Right ventricle myocardium superior (tissue), 1 donor: Measurements from ENCODE around the gene NUP107. TPM values are rescaled to one million over a fixed set of nuclear protein-coding genes. Genes with fewer than 3 reads are reported as not detected.

Experiments used
- ATAC-seq: fragments of 200-7000 bp; cut with Tn5 transposase; one replicate; pipeline ENCODE4 v1.9.1; 2020; ENCODE audit warnings: mild to moderate bottlenecking; ENCODE audit not compliant: poor library complexity
- DNase-seq: peaks from one replicate; pipeline ENCODE4 v3.0.0-alpha.2; 2020
- intact Hi-C: fragments of 100-400 bp; cut with DNase I; formaldehyde crosslinking; loops from one replicate; pipeline ENCODE4 v1.11.2; 2022
- total RNA-seq: library from RNA; stranded (reverse); fragmentation: NEBNext Ultra II Directional; extraction: Animal tissue kit (Norgen Biotek cat#: 25700); gene quantifications from one replicate; pipeline ENCODE4 v1.2.1, GENCODE V29; 2021
- donor health status: DM: no; HTN: yes; CAD: no; lungs with severe emphysema.

Gene NUP107
- total RNA-seq, 1 donor from 2014 or later, result 15.7 TPM

DNA sequence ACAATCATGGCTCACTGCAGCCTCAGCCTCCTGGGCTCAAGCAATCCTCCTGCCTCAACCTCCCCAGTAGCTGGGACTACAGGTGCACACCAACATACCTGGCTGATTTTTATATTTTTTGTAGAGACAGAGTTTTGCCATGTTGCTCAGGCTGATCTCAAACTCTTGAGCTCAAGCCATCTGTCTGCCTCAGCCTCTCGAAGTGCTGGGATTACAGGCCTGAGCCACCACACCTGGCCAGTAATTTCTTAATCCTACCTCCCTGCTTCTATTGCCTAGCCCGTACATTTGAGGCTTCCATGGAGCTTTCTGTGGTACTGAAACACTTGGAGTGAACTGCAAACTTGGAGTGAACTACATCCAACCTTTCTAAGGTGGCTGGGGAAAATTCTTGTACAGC is 79.9 kb downstream of the NUP107 start:
- no peak for ATAC-seq
- intact Hi-C loops, result no loop called here
- no peak for DNase-seq

DNA sequence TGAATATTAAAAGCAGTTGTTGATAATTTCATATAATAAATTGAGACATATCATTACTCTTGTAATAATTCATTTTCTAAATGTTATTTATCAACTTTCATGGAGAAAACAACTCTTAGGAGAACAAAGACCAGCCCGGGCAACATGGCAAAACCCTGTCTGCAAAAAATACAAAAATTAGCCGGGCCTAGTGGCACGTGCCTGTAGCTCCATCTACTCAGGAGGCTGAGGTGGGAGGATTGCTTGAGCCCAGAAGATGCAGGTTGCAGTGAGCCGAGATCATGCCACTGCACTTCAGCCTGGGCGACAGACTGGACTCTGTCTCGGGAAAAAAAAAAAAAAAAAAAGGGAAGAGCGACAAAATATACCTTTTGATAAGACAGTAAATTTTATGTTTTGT is 80.4 kb downstream of the NUP107 start:
- intact Hi-C loops, result no loop called here
- no peak for ATAC-seq
- DNase-seq, result no peak

DNA sequence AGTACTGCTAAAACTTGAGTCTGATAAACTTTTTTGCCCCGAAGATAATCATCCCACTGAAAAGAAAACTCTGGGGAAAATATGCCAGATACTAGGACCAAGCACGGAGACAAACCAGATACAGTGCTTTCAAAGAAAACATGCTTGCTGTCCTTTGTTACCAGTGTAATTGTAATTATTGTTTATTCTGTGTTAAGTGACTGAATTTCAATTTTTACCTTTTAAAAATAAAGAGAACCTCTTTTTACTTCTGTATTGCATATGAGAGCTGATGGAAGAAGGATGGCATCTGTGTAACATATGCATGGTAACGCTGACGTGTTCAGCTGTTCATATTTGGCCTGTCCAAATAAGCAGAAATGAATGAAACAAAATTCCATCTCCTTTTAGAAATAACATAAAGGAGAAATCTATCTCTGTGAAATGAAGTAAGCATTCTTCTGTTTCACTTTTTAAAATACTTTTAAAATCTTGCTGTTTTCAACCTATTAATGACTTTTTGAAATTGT is 81.7 kb downstream of the NUP107 start:
- intact Hi-C loops, result no loop called here

DNA sequence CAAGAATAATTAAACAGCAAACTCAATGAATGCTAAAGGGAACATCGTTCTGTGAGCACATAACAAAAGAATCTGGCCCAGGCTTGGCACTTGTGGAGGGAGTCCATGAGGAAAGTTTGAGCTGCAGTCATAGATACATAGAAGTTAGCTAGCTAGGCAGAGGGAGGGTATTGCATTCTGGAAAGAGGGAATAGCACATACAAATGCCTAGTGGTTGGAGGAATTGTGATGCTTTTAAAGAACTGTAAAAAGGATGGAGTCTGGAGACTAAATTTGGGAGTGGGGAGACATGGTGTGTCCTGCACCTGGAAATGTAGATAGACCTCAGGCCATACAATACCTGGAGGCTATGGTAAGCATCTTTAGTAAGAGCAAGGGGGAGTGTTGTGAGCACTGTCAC is 83.2 kb downstream of the NUP107 start:
- DNase-seq, result no peak
- no peak for ATAC-seq
- intact Hi-C loops, result no loop called here

More for the DNA sequence above, 81.7 kb downstream of the NUP107 start:
- DNase-seq (no peak), ATAC-seq (no peak)

DNA sequence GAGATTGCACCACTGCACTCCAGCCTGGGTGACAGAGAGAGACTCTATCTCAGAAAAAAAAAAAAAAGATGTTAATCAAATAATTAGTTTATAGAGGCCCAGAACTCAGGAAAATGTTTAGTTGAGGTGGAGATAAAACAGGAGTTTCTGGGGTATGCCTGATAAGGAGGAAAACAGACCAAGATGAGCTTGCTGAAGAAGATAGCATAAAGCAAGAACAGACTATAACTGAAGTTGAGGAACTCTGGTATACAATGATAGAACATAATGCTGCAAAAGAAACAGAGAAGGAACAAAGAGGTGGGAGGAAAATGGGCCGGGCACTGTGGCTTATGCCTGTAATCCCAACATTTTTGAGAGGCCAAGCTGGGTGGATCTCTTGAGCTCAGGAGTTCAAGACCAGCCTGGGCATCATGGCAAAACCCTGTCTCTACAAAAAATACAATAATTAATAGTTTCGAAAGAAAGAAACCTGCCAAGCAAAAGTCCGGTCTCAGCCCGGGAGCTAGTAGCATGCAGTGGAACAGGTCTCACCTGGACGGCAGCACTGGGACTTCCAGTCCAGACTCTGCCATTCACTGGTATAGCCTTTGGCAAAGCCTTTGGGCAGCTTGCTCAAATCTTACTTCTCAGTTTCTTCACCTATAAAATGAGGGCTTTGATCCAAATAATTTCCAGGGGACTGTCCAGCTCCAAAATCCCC is 84.6 kb downstream of the NUP107 start:
- no peak for ATAC-seq
- intact Hi-C loops, result no loop called here
- no peak for DNase-seq

DNA sequence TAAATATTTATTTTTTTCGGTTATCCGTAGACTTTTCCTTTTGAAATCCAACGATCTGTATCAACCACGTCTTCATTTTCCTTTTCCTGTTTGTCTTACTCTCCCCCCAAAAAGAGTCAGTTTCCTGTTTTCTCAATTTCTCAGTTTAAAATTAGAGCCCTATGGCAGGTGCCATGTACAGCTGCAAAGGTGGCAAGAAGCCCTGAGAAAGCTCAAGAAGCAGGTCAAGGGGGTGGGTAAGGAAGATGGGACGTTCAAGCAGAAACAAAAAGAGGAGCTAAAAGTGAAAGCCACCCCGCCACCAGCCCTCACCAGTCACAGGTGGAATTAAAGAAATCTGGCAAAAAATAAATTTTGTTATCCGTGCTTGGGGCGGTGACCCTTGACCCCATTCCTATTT is 85.9 kb downstream of the NUP107 start:
- ATAC-seq, result no peak
- intact Hi-C loops, result no loop called here
- no peak for DNase-seq

DNA sequence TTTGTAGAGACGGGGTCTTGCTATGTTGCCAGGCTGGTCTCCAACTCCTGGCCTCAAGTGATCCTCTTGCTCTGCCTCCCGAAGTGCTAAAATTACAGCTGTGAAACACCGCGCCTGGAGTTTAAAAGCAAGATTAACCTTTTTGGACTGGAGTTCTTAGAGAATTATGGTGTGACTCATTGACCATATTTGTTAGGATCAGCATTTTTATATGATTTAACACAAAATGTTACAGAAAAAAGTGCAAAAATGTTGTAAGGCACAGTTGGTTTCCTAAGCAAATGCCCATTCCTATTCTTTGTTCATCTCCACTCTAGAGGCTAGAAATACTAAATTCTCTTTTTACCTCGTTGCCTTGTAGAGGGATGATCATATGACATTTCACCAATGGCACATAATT is 86.8 kb downstream of the NUP107 start:
- no peak for DNase-seq

DNA sequence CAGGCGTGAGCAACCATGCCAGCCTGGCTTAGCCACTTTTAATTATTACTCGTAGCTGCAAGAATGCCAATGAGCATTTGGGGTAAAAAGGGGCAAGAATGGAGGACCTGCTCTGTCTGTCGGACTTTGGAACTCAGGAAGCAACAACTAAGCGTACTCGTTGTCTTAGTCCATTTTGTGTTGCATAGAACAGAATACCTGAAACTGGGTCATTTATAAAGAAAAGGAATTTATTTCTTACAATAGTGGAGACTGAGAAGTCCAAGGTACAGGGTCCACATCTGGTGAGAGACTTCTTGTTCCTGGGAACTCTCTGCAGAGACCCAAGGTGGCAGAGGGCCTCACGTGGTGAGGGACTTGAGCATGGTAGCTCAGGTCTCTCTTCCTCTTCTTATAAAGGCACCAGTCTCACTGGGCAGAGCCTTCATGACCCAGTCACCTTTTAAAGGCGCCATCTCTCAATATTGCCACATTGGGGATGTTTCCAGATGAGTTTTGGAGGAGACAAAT is 88.4 kb downstream of the NUP107 start:
- intact Hi-C loops, result no loop called here
- ATAC-seq, result no peak
- DNase-seq, result no peak

More for the DNA sequence above, 86.8 kb downstream of the NUP107 start:
- intact Hi-C loops, result no loop called here
- no peak for ATAC-seq

DNA sequence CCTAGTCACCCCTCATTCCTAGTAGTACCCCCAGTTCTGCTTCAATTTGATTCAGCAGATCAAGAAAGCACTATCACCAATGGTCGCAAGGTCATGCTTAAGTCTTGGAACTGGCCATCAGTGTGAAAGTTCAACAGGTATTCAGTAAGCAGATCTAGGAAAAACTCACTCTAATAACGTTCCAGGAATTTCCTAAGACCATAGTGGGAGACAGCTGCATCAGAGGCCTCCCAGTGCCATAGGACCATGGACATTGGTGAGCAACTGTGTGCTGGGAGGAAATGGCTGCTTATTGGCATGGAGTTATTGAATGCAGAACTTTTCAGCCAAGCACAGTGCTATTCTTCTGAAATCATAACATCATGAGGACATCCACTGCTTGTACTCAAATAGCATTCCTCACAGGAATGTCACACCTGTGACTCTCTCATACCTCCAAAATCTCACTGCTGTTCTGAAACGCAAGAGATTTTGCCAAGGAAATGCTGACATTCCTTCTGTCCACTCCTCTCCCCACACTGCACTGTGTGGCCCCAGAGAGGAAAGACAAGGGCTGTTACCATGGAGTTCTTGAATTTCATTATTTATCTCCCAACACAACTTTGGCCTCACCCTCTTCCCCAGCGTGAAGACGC is 90.3 kb downstream of the NUP107 start:
- ATAC-seq, result no peak
- DNase-seq, result no peak
- intact Hi-C loops, result no loop called here

DNA sequence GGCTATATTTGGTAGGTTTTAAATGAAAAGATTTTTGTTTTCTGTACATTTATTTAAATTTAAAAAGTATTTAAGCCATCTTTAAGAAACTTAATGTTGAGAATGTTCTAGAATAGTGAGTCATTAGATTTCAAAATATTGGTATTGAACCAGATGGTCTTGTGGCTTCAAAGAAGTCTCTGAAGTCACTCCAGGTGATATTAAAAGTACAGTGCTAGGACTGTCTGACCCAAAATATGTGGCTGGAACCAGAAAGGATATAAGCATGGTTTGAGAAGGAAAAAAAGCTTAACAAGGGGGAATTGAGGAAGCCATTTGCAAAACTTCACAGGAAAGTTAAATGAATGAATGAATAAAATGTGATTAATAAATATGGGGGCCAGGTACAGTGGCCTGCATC is 92.5 kb downstream of the NUP107 start:
- intact Hi-C loops, result no loop called here
- DNase-seq (no peak), ATAC-seq (no peak)

DNA sequence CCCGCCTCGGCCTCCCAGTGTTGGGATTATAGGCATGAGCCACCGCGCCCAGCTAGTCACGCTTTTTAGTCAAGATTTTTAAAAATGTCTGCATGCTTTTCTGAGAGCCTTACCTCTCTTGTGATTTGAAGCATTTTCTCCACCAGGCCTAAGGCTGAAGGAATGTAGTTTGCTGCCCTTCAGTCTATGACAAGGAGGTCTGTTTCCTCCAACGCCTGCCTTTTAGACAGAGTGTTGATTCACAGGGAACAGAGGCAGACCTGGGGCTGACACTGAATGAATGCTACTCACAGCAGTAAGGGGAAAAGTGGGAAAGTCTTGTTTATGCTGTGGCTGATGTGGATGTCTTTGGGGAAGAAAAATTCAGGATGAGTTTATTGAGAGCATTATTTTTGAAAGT is 94.0 kb downstream of the NUP107 start:
- intact Hi-C loops, result no loop called here

DNA sequence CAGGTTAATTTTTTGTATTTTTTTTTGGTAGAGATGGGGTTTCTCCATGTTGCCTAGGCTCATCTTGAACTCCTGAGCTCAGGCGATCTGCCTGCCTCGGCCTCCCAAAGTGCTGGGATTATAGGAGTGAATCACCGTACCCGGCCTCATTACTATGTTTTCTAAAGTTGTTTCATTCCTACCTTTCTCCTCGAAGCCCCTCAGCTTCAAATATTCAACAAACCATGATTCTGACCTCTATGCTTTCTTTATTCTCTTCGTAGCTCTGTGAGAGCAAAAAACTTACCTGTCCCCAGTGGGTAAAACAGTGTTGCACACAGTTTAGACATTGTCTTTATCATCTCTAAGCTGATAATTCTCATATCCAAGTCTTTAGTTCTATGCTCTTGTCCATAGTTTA is 95.0 kb downstream of the NUP107 start:
- no peak for DNase-seq
- intact Hi-C loops, result no loop called here
- ATAC-seq, result no peak

More for the DNA sequence above, 94.0 kb downstream of the NUP107 start:
- no peak for DNase-seq
- ATAC-seq, result no peak

DNA sequence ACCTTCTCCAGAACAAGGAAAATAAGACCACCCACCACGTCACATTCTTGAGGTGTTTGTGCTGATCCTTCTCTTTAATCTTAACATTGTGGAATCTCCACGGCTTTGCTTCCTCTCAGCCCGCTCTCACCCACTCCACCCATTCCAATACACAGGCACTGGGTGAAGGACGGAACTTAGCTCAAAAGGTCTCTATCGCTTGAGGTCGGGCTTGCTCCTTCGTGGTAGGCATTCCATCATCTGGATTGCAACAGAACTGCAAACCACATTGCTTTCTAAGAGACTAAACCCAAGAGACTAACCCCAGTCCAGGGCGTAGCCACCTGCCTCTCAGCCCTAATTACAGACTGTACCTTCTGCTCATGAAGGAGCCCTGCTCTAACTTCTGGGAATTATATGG is 97.2 kb downstream of the NUP107 start:
- intact Hi-C loops, result no loop called here
- ATAC-seq (no peak), DNase-seq (no peak)

DNA sequence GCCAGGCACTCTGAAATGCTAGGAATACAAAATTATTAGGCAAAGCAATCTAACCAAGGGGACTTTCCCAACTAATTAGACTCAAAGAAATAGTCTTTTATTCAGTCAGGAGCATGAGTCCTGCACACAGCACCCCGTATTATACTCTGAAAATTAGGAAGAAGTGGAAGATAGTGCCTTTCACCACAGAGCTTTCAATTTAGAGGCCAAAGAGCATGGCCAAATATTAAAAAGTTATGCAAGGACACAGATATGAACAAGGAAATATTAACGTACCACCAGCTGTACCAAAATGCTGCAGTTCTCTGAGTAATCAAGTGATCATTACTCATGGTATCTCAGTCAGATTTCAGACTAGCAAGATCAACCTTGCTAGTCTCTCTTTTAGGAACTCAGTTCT is 98.6 kb downstream of the NUP107 start:
- ATAC-seq (no peak), DNase-seq (no peak)
- intact Hi-C loops, result no loop called here

DNA sequence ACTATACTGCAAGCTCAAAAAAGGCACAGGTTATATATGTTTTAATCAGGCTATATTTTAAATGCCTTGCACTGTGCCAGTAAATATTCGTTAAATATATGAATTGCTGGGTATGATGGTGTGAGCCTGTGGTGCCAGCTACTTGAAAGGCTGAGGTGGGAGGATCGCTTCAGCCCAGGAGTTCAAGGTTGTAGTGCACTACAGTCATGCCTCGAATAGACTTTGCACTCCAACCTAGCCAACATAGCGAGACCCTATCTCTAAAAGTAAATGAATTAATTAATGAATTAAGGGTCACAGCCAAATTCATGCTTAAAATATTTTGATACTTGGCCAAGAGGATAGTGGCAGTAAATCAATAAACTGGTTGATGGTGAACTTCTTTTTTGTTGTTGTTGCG is 99.0 kb downstream of the NUP107 start:
- DNase-seq (no peak), ATAC-seq (no peak)
- intact Hi-C loops, result no loop called here

DNA sequence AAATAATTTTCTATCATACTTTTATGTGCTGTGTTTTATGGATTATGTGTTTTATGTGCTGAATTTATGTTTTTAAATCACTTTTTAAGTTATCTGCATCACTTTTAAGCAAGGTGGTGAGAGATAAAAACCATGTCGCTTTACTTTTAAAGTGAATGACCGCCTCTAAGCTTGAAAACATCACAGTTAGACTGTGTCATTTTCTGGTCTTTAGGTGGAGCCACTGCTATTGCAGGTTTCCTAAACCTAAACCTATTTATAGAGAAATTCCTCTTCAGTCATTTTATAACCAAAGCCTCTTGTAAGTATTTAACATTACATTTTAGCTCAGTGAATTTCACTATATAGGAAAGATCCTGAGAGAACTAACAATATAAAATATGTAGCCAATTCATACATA is 100.2 kb downstream of the NUP107 start:
- intact Hi-C loops, result no loop called here

DNA sequence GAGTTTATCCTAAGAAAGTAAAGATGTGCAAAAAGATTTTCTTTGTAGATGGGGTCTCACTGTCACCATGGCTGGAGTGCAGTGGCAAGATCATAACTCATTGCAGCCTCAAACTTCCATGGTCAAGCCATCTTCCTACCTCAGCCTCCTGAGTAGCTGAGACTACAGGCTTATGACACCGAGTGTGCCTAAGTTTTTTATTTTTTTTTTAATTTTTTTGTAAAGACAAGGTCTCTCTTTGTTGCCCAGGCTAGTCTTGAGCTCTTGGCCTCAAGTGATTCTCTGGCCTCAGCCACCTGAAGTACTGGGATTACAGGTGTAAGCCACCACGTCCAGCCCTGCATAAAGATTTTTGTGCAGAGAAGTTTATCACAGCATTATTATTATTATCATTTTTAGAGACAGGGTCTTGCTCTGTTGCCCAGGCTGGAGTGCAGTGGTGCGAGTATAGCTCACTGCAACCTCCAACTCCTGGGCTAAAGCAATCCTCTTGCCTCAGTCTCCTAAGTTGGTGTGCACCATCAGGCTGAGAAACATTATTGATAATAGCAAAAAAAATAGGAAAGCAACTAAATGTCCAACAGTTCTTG is 101.9 kb downstream of the NUP107 start:
- intact Hi-C loops, result no loop called here
- ATAC-seq (no peak), DNase-seq (no peak)

More for the DNA sequence above, 100.2 kb downstream of the NUP107 start:
- ATAC-seq (no peak), DNase-seq (no peak)

DNA sequence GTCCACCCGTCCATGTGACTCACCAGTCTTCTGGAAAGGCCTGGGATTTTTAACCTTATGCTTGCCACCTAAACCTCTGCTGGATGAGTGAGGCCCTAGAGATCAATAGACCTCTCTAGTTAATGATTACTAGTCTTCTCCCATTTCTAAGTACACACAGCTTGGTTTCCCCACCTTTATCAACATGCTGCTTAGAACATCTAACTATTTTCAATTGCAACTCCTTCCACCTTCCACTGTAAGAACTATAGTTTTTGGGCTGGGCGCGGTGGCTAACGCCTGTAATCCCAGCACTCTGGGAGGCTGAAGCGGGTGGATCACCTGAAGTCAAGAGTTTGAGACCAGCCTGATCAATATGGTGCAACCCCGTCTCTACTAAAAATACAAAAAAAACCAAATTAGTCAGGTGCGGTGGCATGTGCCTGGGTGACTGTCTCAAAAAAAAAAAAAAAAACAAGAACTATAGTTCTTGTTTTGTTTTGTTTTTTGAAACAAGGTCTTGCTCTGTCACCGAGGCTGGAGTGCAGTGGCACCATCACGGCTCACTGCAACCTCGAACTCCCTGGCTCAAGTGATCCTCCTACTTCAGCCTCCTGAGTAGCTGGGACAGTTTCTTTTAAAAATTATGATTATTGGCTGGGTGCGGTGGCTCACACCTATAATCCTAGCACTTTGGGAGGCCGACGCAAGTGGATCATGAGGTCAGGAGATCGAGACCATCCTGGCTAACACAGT is 102.5 kb downstream of the NUP107 start:
- intact Hi-C loops, result no loop called here
- DNase-seq (no peak), ATAC-seq (no peak)
